CD4-positive, alpha-beta T cell (primary cell): ENCODE data around the gene FAM131A. TPM values are rescaled to one million over a fixed set of nuclear protein-coding genes. Genes with fewer than 3 reads are reported as not detected.

Experiments
- ATAC-seq: fragments of 200-7000 bp; cut with Tn5 transposase; one replicate; pipeline ENCODE4 v1.10.0; 2022; ENCODE audit warnings: mild to moderate bottlenecking; ENCODE audit not compliant: poor library complexity
- CTCF ChIA-PET: fragments of 350-600 bp; sonication (Branson Sonifier 250); formaldehyde crosslinking; loops from one replicate; lab custom pipeline; 2021; ENCODE audit warnings: antibody characterized with exemption, inconsistent platforms; lab: Charles Lee
- POLR2A ChIA-PET: fragments of 350-600 bp; sonication (Branson Sonifier 250); formaldehyde crosslinking; loops from one replicate; lab custom pipeline; 2021; ENCODE audit warnings: antibody characterized with exemption, inconsistent platforms; lab: Charles Lee
- DNase-seq, 14 experiments: peaks; one replicate each; pipeline ENCODE4 v3.0.0-alpha.2; 2013 to 2020; ENCODE audit warnings: mixed read lengths in 2 of 14
- H3K27ac ChIP-seq, 2 donors: one replicate each; pipeline versions ENCODE4 v1.5.1 to v1.7.0; 2013; ENCODE audit warnings: low read length in 2 of 2, low read depth in 1 of 2, mild to moderate bottlenecking in 1 of 2
- H3K27me3 ChIP-seq, 2 experiments: 1 replicate in 1 of 2; 2 replicates in 1 of 2; pipeline versions ENCODE4 v1.6.1 to v1.7.0; 2013; ENCODE audit warnings: low read length in 2 of 2, control low read depth in 1 of 2, mild to moderate bottlenecking in 1 of 2, moderate library complexity in 1 of 2; ENCODE audit not compliant: insufficient read depth in 2 of 2, control insufficient read depth in 1 of 2
- H3K36me3 ChIP-seq: one replicate; pipeline ENCODE4 v1.6.1; 2013; ENCODE audit warnings: low read length, control low read depth; ENCODE audit not compliant: insufficient read depth
- H3K4me1 ChIP-seq: one replicate; pipeline ENCODE4 v1.6.1; 2013; ENCODE audit warnings: low read length, control low read depth; ENCODE audit not compliant: insufficient read depth
- H3K4me3 ChIP-seq: one replicate; pipeline ENCODE4 v1.5.1; 2013; ENCODE audit warnings: mild to moderate bottlenecking, low read length, moderate library complexity
- H3K9me3 ChIP-seq, 2 experiments: 1 replicate in 1 of 2; 2 replicates in 1 of 2; pipeline versions ENCODE4 v1.6.1 to v1.7.0; 2013; ENCODE audit warnings: low read length in 2 of 2, mild to moderate bottlenecking in 2 of 2, control low read depth in 1 of 2, moderate library complexity in 1 of 2; ENCODE audit not compliant: control insufficient read depth in 1 of 2, insufficient read depth in 1 of 2
- H3K27ac Mint-ChIP-seq: one replicate; pipeline ENCODE4 v1.8.0; 2020; ENCODE audit warnings: mixed read lengths
- H3K27me3 Mint-ChIP-seq: one replicate; pipeline ENCODE4 v1.8.0; 2021; ENCODE audit warnings: mixed read lengths
- H3K36me3 Mint-ChIP-seq: one replicate; pipeline ENCODE4 v1.8.0; 2021; ENCODE audit warnings: low read depth, mixed read lengths
- H3K4me1 Mint-ChIP-seq: one replicate; pipeline ENCODE4 v1.8.0; 2021; ENCODE audit warnings: low read depth, mixed read lengths
- H3K4me3 Mint-ChIP-seq: one replicate; pipeline ENCODE4 v1.8.0; 2020; ENCODE audit warnings: mild to moderate bottlenecking, mixed read lengths
- H3K9me3 Mint-ChIP-seq: one replicate; pipeline ENCODE4 v1.8.0; 2020; ENCODE audit warnings: mixed read lengths
- CTCF ChIP-seq: fragments of 200-600 bp; IDR thresholded peaks from one replicate; pipeline ENCODE4 v1.8.0; 2022; ENCODE audit warnings: antibody characterized with exemption, mild to moderate bottlenecking
- intact Hi-C, 2 experiments: fragments of 100-400 bp; cut with DNase I in 1 of 2; cut with micrococcal nuclease in 1 of 2; formaldehyde crosslinking; loops; one replicate each; pipeline versions ENCODE4 v1.15.1 to v1.9.0; 2023 to 2025; cut with DNase I, micrococcal nuclease
- total RNA-seq, 174 experiments: library from RNA in 2 of 174; stranded (reverse) in 2 of 174; gene quantifications; one replicate each; pipeline ENCODE4 v1.2.3 and lab custom pipeline; 2021 to 2026

The FAM131A gene
- total RNA-seq, 2 experiments from 2014 or later = 10.4 to 11.0 TPM

GRCh38 chr3:184300378-184300720 is 37.1 kb upstream of the FAM131A start:
- peak overlapping the region; percentile 91 for H3K27ac Mint-ChIP-seq
- H3K4me1 ChIP-seq = peaks cover 24% of the 10 kb centered on the region
- no peaks in the 10 kb centered on the region for H3K9me3 Mint-ChIP-seq
- no peaks in the 10 kb centered on the region for H3K27me3 Mint-ChIP-seq
- ChIA-PET CTCF (interaction anchor here (0.6 kb wide), 1 partner anchor 62 kb away, joined by 3 read pairs; no protein-coding TSS in a partner anchor), POLR2A (no interaction called here)
- H3K4me3 ChIP-seq = no peak overlapping the region
- DNase-seq (no peak), ATAC-seq (no peak)
- H3K4me3 Mint-ChIP-seq = peak overlapping the region; percentile 96
- no peaks in the 10 kb centered on the region for H3K9me3 ChIP-seq
- H3K4me1 Mint-ChIP-seq = peaks cover 26% of the 10 kb centered on the region
- peaks cover 53% of the 10 kb centered on the region for H3K36me3 ChIP-seq
- TF ChIP-seq CTCF = no peak
- H3K27ac ChIP-seq = no peak overlapping the region
- no peaks in the 10 kb centered on the region for H3K27me3 ChIP-seq
- intact Hi-C loops = no loop called here
- H3K36me3 Mint-ChIP-seq = peaks cover 61% of the 10 kb centered on the region

DNA sequence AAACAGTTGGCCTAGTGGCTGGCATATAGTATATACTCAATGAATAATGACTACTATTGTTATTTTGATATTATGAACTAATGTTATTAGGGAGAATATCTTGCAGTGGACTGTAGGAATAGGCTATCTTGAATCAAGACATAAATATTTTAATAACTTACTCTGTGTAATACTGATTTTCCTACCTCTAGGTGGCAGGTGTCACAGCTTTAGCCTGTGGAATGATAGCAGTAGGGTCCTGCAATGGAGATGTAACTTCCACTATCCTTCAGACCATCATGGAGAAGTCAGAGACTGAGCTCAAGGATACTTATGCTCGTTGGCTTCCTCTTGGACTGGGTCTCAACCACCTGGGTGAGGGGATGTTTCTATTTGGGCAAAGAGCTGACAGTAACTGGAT is 31.8 kb upstream of the FAM131A start:
- Mint-ChIP-seq H3K9me3 (no peaks in the 10 kb centered on the region), H3K27ac (no peak overlapping the region)
- ATAC-seq = peak; percentile 58

GRCh38 chr3:184306341-184306972 is 30.9 kb upstream of the FAM131A start:
- H3K27me3 ChIP-seq = no peaks in the 10 kb centered on the region
- POLR2A ChIA-PET = no interaction called here
- H3K36me3 ChIP-seq = peaks cover 73% of the 10 kb centered on the region
- Mint-ChIP-seq H3K36me3 (peaks cover 81% of the 10 kb centered on the region), H3K27me3 (no peaks in the 10 kb centered on the region), H3K4me3 (no peak overlapping the region), H3K4me1 (no peaks in the 10 kb centered on the region), H3K9me3 (no peaks in the 10 kb centered on the region), H3K27ac (no peak overlapping the region)
- H3K4me1 ChIP-seq = no peaks in the 10 kb centered on the region
- H3K27ac ChIP-seq = no peak overlapping the region
- intact Hi-C loops = no loop called here
- no peak for TF ChIP-seq CTCF
- DNase-seq (no peak), ATAC-seq (no peak)
- H3K4me3 ChIP-seq = no peak overlapping the region
- no peaks in the 10 kb centered on the region for H3K9me3 ChIP-seq
- CTCF ChIA-PET = no interaction called here

More for the DNA sequence above, 31.8 kb upstream of the FAM131A start:
- no peaks in the 10 kb centered on the region for H3K27me3 Mint-ChIP-seq
- H3K36me3 Mint-ChIP-seq = peaks cover 87% of the 10 kb centered on the region
- DNase-seq = peak in 3 of 14 experiments; percentile 10 to 22 (median 16)
- H3K4me3 Mint-ChIP-seq = no peak overlapping the region
- ChIA-PET POLR2A (no interaction called here), CTCF (interaction anchor here (0.6 to 1.5 kb wide), 2 partner anchors 15 to 83 kb away, joined by 3 to 4 read pairs; no protein-coding TSS in a partner anchor)
- H3K4me3 ChIP-seq = no peak overlapping the region
- H3K27ac ChIP-seq = no peak overlapping the region
- no peak for TF ChIP-seq CTCF
- peaks cover 81% of the 10 kb centered on the region for H3K36me3 ChIP-seq
- peaks cover 3% of the 10 kb centered on the region for H3K4me1 Mint-ChIP-seq
- H3K27me3 ChIP-seq = no peaks in the 10 kb centered on the region
- intact Hi-C loops = no loop called here
- H3K9me3 ChIP-seq = no peaks in the 10 kb centered on the region
- peaks cover 3% of the 10 kb centered on the region for H3K4me1 ChIP-seq
